IPS DF 19.7 (cell line): ENCODE measurements around the gene SLCO2B1.

Experiments
- DNase-seq: peaks from one replicate; pipeline ENCODE4 v3.0.0-alpha.2; 2013; ENCODE audit warnings: low read depth, low spot score

SLCO2B1 gene

DNA sequence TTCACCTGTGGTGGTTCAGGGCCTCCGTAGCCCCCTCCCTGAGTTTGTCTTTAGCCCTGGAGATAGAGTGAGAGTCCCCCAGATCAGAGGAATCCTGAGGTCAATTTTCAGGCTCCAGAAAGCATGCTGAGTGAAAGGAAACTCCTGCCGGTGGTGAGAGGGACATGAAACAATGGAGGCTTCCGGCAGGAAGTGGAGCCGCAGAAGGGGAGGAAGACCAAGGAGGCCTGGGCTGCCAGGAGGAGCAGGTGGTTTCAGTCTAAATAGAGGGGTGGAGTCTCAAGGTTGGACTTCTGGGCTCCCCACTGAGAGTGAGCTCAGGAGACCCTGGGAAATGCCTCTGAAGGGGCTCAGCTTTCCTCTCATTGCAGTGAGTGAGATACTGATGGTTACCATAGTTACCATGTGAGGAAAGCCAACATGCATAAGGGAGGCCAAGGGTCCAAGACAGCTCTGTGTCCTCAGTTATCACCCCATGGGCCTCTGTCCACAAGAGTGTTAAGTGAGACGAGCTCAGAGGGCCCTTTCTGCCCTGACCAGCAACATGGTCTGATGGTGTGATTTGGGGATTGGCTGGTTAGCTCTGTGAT lies 10.7 kb downstream of the SLCO2B1 start:
- DNase-seq: no peak

DNA sequence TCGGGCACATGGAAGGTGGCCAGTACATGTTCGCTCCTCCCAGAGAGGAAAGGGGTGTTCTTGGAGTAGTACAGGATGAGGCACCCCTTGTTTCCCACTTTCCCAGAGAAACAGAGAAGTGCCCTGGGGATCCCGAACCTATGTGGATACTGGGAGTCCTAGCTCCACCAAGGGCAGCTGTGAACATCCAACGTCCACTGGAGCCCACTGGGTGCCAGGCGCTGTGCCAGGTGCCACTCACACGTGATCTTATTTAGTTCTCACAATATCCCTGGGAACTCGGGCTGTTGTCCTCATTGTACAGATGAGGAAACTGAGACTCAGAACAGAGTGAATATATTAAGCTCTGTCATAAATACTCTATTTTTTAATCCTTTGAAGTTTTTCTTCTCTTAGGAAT lies 12.0 kb downstream of the SLCO2B1 start:
- no peak for DNase-seq

DNA sequence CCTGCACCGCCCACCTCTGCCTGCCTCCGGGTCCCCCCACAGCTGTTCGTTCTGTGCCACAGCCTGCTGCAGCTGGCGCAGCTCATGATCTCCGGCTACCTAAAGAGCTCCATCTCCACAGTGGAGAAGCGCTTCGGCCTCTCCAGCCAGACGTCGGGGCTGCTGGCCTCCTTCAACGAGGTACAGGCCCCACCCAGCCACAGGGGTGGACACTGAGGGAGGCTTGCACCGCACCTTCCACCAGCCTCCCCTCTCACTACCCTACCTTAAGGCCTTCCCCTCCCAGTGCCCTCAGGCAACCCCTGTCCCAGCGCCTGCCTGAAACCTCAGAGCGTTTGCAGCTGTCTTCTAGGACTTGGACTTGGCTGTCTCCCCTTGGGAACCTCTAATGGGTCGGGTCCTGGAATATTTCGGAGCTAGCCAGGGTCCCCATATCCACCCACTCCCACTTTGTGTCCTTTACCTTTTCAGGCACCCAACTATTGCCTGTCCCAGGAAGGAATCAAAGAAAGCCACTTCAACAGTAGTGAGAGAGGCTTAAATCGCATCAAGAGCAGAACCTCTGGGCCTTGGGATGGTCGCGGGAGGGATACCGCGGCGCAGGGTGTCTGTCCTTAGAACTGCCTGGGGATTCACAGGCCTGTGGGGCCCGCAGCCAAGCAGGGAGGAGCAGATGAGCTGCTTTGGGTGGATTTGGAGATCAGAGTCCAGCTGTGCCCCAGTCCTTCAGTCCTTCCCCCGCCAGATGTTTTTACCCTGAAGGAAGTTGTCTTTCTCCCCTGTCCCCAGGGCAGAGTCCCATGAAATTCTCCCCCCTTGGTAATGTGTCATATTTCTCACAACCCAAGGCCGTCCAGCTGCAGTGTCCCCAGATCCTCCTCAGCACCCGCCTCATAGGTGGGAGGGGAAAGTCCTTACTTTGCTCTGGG lies 13.3 kb downstream of the SLCO2B1 start:
- no peak for DNase-seq

DNA sequence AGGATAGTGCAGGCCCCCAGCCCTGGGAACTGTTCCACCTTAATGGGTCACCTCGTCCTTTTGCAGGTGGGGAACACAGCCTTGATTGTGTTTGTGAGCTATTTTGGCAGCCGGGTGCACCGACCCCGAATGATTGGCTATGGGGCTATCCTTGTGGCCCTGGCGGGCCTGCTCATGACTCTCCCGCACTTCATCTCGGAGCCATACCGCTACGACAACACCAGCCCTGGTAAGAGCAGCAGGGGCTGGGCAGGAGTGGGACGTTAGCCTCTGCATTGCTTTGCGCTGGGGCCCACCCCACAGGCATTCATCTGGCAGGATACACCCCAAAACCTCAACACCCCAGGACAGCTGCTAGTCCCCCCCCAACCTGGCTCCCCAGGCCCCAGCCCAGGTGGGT lies 14.8 kb downstream of the SLCO2B1 start:
- no peak for DNase-seq

DNA sequence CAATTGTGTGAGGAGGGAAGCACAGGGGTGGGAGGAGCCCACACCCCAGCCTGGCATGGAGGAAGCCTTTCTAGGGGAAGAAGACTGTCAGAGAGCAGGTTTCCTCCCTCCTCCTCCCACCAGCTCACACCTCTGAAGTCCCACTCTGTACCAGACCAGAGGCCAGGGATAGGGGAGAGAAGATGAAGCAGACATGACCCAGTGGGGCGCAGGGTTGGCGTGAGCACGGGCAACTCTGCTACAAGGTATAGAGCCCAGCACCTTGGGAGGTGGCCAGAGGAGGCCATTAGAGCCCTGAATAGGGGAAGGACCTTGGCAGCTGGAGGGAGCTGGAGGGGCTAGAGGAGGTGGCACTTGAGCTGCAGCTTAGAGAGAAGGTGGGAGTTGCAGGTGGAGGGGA lies 15.9 kb downstream of the SLCO2B1 start:
- no peak for DNase-seq

DNA sequence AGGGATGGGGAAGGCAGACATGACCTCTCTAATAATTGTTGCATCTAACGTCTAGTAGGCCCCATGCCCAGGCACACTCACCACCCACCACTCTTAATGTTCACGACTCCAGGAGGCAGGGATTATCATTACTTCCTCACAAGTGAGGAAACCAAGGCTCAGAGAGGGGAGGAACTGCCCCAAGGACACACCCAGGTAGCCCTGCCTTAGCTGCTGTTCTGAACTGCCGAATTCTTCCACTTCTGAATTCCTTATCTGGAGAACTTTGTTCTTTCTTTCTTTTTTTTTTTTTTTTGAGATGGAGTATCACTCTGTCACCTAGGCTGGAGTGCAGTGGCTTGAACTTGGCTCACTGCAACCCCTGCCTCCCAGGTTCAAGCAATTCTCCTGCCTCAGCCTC lies 16.7 kb downstream of the SLCO2B1 start:
- no peak for DNase-seq

DNA sequence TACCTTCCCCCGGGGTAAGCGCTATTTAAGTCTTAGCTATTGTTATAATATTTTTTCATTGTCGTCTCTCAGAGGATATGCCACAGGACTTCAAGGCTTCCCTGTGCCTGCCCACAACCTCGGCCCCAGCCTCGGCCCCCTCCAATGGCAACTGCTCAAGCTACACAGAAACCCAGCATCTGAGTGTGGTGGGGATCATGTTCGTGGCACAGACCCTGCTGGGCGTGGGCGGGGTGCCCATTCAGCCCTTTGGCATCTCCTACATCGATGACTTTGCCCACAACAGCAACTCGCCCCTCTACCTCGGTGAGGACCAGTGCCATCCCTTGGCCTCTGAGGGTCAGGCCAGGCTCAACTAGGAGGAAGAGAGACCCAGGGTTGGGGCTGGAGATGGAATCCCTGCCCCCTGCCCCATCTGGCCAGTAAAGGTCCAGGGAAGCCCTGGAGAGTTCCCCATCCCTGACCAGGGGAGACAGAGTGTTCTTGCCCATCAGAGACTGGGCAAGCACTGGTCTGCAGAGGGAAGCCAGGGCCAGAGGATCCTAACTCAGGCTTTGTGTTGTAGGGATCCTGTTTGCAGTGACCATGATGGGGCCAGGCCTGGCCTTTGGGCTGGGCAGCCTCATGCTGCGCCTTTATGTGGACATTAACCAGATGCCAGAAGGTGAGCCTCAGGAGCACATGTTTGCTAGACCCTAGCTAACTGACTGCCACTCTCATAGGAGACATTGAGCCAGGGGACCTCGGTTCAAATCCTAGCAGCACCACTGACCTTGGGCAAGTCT lies 18.4 kb downstream of the SLCO2B1 start:
- no peak for DNase-seq

DNA sequence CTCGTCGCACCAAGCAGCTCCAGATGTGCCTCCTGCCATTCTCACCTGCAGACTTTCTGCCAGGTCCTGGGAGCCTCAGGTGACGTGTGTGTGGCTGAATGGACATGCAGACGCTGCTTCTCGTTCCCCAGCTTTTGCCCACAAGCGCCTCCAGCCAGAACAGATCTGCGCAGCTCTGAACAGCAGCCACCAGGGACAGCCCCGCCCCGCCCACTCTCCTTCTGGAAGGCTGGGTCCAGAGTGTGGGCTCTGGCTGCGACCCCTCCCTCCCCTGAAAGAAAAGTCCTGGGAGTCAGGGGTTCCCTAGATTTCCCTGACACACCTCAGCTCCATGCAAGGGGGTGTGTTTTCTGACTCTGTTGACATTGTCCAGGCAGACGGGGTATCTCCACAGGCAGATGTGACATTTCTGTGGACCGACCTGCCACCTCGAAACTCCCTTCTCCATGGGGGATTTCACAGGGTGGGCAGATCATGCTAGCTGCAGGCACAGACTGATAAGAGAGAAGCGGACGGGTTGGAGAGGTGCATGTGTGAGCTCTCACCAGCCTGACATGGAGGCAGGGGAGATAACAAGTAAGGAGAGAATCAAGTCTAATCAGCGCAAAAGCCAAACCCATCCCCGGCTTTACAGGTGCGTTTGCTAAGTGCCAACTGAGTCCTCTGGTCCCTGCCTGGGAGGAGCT lies 19.8 kb downstream of the SLCO2B1 start:
- no peak for DNase-seq

DNA sequence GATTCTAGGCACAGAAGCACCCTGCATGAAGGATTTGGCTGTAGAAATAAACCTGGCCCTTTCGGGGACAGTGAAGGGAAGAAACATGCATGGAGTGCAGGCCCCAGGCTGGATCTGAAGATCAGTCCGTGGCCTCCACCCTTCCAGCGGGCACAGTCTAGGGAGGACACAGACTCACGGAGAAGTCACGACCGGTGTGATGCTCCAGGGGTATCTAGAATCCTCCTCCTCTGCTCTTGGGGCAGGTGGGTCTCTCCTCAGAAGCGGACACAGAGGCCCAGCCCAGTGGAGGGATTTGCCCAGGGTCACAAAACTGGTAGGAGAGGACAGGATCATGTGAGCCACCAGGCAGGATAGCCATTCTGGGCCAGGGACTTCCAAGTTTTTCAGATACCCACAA lies 22.4 kb downstream of the SLCO2B1 start:
- no peak for DNase-seq

DNA sequence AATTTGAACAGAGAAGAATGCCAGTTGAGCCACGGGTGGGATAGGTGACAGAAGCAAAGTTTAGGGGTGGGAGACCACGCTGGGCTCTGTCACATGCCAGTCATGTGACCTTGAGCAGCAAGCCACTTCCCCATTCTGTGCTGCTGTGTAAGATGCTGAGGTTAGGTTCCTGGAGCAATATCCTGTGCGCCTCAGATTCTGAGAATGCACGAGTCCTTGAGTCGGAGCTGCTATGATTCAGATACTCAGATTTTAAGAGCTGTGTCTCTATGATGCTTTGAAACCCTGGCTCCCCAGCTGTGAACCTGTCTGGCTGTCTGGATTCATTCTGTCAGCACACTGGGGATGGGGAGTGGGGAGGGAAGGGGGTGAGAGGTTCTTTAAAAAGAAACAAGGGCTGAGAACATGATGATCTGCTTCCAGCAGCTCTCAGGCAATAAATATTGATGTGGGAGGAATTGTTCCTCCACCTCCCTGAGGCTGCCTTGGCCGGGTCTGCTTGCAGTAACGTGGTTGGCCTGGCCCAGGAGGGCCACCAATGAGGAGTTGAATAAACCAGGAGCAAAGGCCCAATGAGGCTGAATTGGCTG lies 24.0 kb downstream of the SLCO2B1 start:
- no peak for DNase-seq

DNA sequence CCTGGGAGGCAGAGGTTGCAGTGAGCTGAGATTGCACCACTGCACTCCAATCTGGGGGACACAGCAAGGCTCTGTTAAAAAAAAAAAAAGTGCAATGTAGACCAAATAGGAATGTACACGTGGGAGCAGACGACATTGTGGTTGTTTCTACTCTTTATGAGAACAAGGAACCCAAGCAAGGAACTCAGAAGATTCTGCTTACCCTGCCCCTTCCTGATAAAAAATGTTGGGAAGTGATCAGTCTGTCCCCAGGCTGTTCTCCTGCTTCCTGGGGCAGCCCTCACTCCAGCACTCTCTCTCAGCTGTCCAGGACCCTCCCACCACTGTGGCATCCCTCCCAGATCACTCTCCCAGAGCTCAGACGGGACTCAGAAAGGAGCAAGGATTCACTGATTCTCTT lies 31.8 kb downstream of the SLCO2B1 start:
- no peak for DNase-seq

DNA sequence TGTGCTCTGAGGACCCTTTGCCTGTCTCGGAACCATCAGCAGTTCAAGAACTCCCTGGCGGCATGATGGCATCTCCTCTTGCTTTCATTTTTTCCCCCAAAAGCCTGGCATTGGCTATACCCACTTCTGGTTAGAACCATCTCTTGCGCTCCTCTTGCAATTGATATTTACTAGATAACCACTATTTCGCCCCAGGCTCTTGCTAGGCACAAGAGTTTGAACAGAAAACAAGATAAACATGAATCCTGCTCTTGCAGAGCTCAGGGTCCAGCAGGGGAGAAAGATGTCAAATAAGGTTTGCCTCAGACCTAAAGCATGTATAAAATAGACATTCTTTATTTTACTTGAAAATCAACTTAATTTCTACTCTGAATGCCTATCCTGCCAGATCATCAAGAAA lies 33.1 kb downstream of the SLCO2B1 start:
- no peak for DNase-seq

DNA sequence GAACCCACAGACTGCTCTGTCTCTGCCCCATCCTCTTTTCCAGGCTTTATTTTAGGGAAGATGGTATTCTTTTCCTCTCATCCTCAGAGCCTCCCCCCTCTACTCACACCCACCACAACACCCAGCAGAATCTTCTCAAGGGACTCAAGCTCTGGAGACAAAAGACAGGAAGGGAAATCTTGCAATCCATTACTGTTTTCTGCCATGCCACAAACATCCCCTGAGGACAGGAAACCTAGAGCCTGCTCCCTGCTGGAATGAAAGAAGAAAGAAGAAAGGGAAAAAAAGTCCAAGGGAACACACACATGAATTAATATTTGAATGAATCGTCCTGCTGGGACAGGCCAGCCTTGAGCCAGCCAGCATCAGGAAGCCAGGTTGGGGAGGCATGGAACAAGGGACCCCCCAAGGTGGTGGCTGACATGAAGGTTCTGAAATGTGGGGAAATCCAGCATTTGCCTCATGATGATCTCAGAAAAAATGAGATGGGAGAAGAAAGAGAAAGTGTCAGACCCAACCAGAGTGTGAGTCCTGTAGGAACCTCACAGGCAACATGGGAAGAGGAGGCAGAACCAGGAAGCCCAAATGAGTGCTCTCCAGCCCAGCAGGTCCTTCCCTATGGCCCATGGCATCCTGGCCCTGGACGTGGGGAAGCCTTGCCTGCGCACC lies 34.0 kb downstream of the SLCO2B1 start:
- no peak for DNase-seq

DNA sequence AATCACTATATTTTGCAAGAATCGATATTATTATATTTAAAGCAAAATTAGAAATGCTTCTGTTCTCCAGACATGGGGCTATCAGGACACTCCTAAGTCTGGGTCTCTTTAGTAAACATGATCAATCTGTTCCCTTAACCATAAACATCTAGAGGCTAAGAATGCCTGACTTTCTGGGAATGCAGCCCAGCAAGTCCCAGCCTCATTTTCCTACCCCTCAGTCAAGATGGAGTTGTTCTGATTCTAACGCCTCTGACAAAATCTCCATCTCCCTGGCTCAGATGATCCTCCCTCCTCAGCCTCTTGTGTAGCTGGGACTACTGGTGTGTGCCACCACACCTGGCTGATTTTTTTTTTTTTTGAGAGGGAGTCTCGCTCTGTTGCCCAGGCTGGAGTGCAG lies 35.0 kb downstream of the SLCO2B1 start:
- no peak for DNase-seq

DNA sequence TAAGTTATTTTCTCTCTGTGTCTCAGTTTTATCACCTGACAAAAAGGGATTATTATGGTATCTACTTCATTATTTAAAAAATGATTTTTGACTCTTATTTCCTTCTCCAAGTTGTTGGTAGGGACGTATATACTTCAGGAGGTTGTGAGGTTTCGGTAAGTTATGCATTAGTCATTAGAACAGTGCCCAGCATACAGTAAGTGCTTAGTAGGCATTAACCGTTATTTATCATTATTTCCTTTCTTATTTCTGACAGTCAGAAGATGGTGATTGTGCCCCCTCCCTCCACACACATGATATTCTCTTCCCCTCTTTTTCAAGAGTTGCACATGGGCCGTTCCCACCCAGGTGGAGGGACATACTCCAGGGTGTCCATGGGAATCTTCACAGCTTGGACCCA lies 36.1 kb downstream of the SLCO2B1 start:
- DNase-seq: no peak

DNA sequence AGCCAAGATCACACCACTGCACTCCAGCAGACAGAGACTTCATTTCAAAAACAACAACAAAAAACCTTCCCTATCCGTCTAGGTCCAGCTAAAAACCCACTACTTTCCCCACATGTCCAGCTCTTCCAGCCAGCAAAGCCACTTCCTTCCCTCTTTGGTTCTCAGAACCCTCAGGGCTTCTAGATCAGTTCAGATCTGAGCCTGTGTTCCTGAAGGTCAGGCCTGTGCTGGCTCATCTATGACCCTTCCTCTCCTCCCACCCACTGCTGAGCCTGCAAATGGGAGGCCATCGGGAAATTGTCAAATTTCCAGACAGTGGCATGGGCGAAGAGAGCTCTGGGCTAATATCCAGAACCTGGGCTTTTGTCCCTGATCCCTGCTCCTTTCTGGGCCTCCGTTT lies 37.8 kb downstream of the SLCO2B1 start:
- no peak for DNase-seq

DNA sequence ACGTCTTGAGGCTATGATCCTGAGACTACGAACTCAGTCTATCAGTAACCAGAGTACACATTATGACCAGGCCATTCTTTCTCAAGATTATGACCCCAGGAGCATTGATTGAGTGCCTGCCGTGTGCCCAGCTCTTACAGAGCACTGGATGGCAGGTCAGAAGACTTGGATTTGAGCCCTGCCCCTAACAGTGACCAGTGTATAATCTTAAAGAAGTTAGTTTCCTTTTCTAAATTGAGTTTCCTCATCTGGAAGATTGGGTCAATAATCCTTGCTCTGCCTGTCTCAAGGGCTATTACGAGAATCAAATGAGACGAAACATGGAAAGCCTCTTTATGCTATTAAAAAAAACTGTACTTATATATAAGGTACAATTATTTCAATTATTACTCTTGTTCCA lies 38.2 kb downstream of the SLCO2B1 start:
- DNase-seq: no peak

DNA sequence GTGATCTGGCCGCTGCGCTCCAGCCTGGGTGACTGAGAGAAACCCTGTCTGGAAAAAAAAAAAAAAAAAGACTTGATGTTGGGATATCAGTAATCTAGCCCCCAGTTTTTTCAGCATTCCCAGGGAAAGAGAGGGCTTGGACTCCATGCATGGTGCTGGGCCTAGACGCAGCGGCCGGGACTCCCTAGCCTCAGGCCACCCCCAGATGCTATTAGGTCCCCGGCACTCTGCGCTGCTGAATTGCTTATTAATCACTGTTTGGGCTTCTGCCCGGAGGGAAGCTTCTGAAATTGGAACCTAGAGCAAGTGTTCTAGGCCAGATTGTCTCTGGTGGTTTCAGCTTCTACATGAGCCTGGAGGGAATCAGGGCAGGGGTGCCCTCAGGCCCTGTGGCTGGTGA lies 39.0 kb downstream of the SLCO2B1 start:
- DNase-seq: no peak

DNA sequence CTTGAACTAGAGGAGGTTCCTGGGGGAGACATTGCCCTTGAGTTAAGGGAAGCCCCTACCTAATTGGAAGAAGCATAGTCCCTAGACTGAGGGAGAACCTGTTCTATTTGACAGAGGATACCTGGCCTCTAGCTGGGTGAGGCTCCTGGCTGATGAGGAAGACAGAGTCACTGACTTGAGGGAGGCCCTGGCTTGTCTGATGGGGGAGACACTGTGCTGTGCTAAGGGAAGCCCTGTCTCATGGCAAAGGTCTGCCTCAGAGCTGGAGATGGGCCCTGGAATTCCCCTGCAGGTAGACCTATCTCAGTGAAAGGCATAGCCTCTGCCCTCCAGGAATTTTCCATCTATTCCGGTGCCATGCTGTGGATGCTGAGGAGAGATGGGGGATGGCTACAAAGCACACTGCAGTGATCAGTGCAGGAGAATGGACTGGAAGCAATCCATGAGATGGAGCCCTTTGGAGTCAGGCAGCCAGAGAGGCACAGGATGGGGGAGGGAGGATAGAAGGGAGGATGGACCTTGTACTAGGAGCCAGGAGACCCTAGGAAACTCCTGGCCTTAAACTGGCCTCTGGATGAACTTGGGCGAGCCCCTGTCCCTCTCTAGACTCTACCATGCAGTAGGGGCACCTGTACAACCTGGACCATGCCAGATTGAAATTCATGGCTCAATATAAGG lies 39.9 kb downstream of the SLCO2B1 start:
- no peak for DNase-seq

DNA sequence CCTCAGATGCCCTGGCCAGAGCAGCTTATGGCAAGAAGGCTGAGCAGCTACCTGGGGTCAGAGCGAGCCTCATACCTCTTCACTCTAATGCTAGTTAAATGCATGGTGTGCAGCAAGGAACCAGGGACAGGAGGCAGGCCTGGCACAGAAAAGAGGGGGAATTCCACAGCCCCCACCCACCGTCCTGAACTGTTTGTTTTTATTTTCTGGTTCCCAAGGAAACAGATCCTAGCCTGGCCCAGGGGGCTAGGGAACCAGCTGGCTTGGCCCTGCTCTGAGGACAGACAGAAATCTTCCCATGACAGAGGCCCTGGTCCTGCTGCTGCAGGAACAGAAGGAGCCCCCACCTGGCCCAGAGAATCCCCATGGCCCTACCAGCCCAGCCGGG lies 40.4 kb downstream of the SLCO2B1 start:
- DNase-seq: no peak

DNA sequence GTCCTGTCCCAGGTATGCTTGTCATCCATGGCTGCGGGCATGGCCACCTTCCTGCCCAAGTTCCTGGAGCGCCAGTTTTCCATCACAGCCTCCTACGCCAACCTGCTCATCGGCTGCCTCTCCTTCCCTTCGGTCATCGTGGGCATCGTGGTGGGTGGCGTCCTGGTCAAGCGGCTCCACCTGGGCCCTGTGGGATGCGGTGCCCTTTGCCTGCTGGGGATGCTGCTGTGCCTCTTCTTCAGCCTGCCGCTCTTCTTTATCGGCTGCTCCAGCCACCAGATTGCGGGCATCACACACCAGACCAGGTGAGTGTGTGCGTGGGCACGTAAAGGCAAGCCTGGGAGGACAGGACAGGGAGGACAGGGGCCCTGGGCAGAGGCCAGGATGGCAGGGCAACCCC lies 42.4 kb downstream of the SLCO2B1 start:
- DNase-seq: no peak
